Smooth muscle cell (in vitro differentiated cells): ENCODE measurements around the gene TMC1. TPM values are rescaled to one million over a fixed set of nuclear protein-coding genes. Genes with fewer than 3 reads are reported as not detected.

Experiments
- DNase-seq: peaks from one replicate; lab custom pipeline; 2025; ENCODE audit not compliant: unreplicated experiment; lab: John Stamatoyannopoulos, UW
- H2AFZ ChIP-seq: fragments of 200-600 bp; sonication (generic); 2 replicates; pipeline ENCODE4 v1.6.0; 2016; ENCODE audit warnings: antibody characterized with exemption, low read depth, mild to moderate bottlenecking
- H3F3A ChIP-seq: fragments of 200-600 bp; sonication (generic); 2 replicates; pipeline ENCODE4 v1.6.0; 2017; ENCODE audit warnings: antibody characterized with exemption, low read depth
- H3K27ac ChIP-seq: fragments of 200-600 bp; sonication (generic); 2 replicates; pipeline ENCODE4 v1.5.1; 2016; ENCODE audit warnings: low read depth, mild to moderate bottlenecking
- H3K27me3 ChIP-seq: fragments of 200-600 bp; sonication (generic); 2 replicates; pipeline ENCODE4 v1.6.1; 2016; ENCODE audit warnings: low read depth, mild to moderate bottlenecking
- H3K36me3 ChIP-seq: fragments of 200-600 bp; sonication (generic); 2 replicates; pipeline ENCODE4 v1.5.1; 2016; ENCODE audit warnings: low read depth
- H3K4me1 ChIP-seq: fragments of 200-600 bp; sonication (generic); 2 replicates; pipeline ENCODE4 v1.5.1; 2016; ENCODE audit warnings: low read depth
- H3K4me2 ChIP-seq: fragments of 200-600 bp; sonication (generic); 2 replicates; pipeline ENCODE4 v1.6.0; 2016; ENCODE audit warnings: mild to moderate bottlenecking
- H3K4me3 ChIP-seq: fragments of 200-600 bp; sonication (generic); 2 replicates; pipeline ENCODE4 v1.5.1; 2016; ENCODE audit warnings: mild to moderate bottlenecking
- H3K79me2 ChIP-seq: fragments of 200-600 bp; sonication (generic); 2 replicates; pipeline ENCODE4 v1.6.0; 2016; ENCODE audit warnings: low read depth, mild to moderate bottlenecking
- H3K9ac ChIP-seq: fragments of 200-600 bp; sonication (generic); 2 replicates; pipeline ENCODE4 v1.6.0; 2016; ENCODE audit warnings: low read depth
- H3K9me3 ChIP-seq: fragments of 200-600 bp; sonication (generic); replicated peaks from 2 replicates; pipeline ENCODE4 v1.5.1; 2016; ENCODE audit warnings: low read depth
- H4K20me1 ChIP-seq: fragments of 200-600 bp; sonication (generic); 2 replicates; pipeline ENCODE4 v1.6.0; 2016; ENCODE audit warnings: low read depth
- WGBS: methylation state at CpG from one replicate; pipeline ENCODE4 v1.1.7; 2016; ENCODE audit warnings: low lambda C conversion rate; 5-methylcytosine and 5-hydroxymethylcytosine counted together
- polyA plus RNA-seq: library from polyadenylated mRNA; unstranded; fragments of >200 nt; fragmentation: Nextera tagmentation; extraction: Ambion mirVana; gene quantifications from 2 replicates; pipeline ENCODE4 v1.2.1, GENCODE V29; 2016
- total RNA-seq: library from RNA; depleted of rRNA; stranded (reverse); fragments of >200 nt; gene quantifications from 2 replicates; pipeline ENCODE4 v1.2.3, GENCODE V29; 2014
- TF ChIP-seq, protein P1 (sequence below): fragments of 200-600 bp; sonication (generic); IDR thresholded peaks from 2 replicates; pipeline ENCODE4 v1.5.1; 2017; ENCODE audit warnings: borderline replicate concordance, mild to moderate bottlenecking, antibody characterized with exemption; ENCODE audit not compliant: insufficient read depth, poor library complexity, severe bottlenecking

TMC1 gene
- total and polyA plus RNA-seq, 2 experiments from 2014 or later, result not detected

DNA sequence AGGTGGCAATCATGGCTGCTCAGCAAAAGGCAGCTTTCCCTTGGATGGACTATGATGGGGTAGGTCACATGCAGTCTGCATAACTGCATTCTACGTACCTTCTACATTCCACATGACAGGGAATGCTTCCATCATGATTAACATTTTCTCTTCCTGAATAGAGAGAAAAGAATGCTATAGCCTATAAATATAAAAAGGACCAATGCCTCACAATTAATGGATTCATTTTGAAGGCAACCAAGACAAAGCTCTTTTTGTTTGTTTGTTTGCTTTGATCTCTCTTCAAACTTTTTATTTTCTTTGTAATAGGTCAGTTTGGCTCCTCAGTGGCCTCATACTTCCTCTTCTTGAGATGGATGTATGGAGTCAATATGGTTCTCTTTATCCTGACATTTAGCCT is 230.1 kb downstream of the TMC1 start:
- H3K27ac ChIP-seq, result no peak overlapping the region
- H3K9ac ChIP-seq, result no peak overlapping the region
- DNase-seq, result no peak
- no peak overlapping the region for H3K4me2 ChIP-seq
- H2AFZ ChIP-seq, result no peak overlapping the region
- H4K20me1 ChIP-seq, result no peaks in the 10 kb centered on the region
- no peaks in the 10 kb centered on the region for H3K79me2 ChIP-seq
- H3K4me1 ChIP-seq, result no peaks in the 10 kb centered on the region
- no peaks in the 10 kb centered on the region for H3K27me3 ChIP-seq
- no peak overlapping the region for H3K4me3 ChIP-seq
- WGBS, result 88% methylated on average over 1 of the region's 1 CpG
- no peaks in the 10 kb centered on the region for H3K36me3 ChIP-seq
- no peaks in the 10 kb centered on the region for H3F3A ChIP-seq
- H3K9me3 ChIP-seq, result no peaks in the 10 kb centered on the region
- TF ChIP-seq, protein P1, sequence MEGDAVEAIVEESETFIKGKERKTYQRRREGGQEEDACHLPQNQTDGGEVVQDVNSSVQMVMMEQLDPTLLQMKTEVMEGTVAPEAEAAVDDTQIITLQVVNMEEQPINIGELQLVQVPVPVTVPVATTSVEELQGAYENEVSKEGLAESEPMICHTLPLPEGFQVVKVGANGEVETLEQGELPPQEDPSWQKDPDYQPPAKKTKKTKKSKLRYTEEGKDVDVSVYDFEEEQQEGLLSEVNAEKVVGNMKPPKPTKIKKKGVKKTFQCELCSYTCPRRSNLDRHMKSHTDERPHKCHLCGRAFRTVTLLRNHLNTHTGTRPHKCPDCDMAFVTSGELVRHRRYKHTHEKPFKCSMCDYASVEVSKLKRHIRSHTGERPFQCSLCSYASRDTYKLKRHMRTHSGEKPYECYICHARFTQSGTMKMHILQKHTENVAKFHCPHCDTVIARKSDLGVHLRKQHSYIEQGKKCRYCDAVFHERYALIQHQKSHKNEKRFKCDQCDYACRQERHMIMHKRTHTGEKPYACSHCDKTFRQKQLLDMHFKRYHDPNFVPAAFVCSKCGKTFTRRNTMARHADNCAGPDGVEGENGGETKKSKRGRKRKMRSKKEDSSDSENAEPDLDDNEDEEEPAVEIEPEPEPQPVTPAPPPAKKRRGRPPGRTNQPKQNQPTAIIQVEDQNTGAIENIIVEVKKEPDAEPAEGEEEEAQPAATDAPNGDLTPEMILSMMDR, result no peak

DNA sequence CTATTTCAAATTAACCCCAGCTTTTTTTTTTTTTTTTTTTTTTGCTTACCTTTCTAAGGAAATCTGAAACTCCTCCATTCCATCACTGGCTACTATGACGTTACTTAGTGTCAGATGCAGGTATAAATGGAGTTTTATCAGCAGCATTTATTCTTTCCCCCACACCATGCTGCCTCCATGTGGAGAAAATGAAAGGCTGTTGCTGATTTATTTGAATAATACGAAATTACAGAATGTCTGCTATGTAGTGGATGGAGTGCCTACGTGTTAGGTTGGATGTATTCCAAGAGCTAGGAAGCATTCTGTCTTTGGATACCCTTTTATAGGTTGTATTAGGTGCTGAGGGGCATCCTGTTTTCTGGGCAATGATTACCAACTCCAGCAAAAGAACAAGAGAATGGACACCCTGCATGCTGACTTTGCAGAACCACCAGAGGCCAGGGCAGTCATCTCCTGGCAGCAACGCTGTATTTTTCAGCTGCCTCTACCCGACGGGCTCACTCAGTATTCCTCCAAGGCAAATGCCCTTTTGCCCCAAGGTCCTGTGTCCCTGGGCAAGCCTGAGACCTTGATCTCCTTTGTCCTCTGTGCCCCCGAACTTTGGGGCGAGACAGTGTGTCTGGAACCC is 232.0 kb downstream of the TMC1 start:
- H3K9ac ChIP-seq, result no peak overlapping the region
- no peaks in the 10 kb centered on the region for H3F3A ChIP-seq
- TF ChIP-seq, protein P1, result peak; percentile 43
- WGBS, result 85% methylated on average over 8 of the region's 8 CpGs
- no peaks in the 10 kb centered on the region for H4K20me1 ChIP-seq
- H3K27me3 ChIP-seq, result no peaks in the 10 kb centered on the region
- no peaks in the 10 kb centered on the region for H3K36me3 ChIP-seq
- no peak for DNase-seq
- no peak overlapping the region for H2AFZ ChIP-seq
- no peaks in the 10 kb centered on the region for H3K79me2 ChIP-seq
- H3K9me3 ChIP-seq, result no peaks in the 10 kb centered on the region
- no peaks in the 10 kb centered on the region for H3K4me1 ChIP-seq
- no peak overlapping the region for H3K4me2 ChIP-seq
- no peak overlapping the region for H3K27ac ChIP-seq
- H3K4me3 ChIP-seq, result no peak overlapping the region

DNA sequence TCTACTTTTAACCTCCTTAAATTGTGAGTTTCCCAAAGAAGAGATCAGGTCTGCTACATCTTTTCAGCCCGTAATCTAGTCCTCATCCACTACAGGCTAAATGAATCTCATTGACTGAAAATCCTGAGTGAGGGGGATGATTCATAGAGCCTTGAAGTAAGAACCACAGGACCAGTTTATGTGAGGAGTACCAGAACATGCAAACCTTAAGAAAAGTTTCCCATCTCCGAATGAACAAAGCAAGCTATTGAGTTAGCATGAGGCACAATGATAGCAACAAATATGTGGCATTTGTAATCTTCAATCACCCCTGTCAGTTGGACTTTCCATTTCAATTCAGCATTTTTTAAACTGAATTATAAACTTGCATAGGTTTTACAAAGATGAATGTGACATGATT is 234.4 kb downstream of the TMC1 start:
- H3K36me3 ChIP-seq, result no peaks in the 10 kb centered on the region
- no peaks in the 10 kb centered on the region for H3K9me3 ChIP-seq
- WGBS, result 91% methylated on average over 2 of the region's 2 CpGs
- no peak for DNase-seq
- H3K9ac ChIP-seq, result no peak overlapping the region
- no peak overlapping the region for H2AFZ ChIP-seq
- H3K4me3 ChIP-seq, result no peak overlapping the region
- H3K79me2 ChIP-seq, result no peaks in the 10 kb centered on the region
- no peaks in the 10 kb centered on the region for H3F3A ChIP-seq
- H3K27ac ChIP-seq, result no peak overlapping the region
- H3K4me1 ChIP-seq, result no peaks in the 10 kb centered on the region
- H3K27me3 ChIP-seq, result peaks cover 8% of the 10 kb centered on the region
- H4K20me1 ChIP-seq, result no peaks in the 10 kb centered on the region
- TF ChIP-seq, protein P1, result no peak
- no peak overlapping the region for H3K4me2 ChIP-seq

DNA sequence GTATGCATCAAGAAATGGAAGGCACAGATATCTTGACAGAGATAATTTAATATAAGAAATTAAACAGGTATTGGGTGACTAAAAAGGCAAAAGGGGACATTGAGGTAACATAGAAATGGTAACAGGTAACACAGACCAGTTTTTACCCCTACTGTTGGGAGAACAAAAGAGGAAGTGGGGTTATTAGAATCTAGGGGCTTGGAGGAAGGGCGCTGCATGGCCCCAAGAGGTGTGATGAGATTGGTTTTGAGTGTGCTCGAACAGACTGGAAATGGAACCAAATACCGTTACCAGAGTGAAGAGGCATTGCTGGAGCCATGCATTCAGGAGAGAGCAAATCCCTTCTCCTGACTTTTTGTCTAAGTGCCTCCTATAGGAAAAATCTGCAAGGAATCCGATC is 237.5 kb downstream of the TMC1 start:
- DNase-seq, result no peak
- H4K20me1 ChIP-seq, result no peaks in the 10 kb centered on the region
- no peak overlapping the region for H3K4me2 ChIP-seq
- no peak overlapping the region for H3K9ac ChIP-seq
- H3K79me2 ChIP-seq, result no peaks in the 10 kb centered on the region
- no peaks in the 10 kb centered on the region for H3K36me3 ChIP-seq
- no peaks in the 10 kb centered on the region for H3F3A ChIP-seq
- H3K9me3 ChIP-seq, result no peaks in the 10 kb centered on the region
- 86% methylated on average over 4 of the region's 4 CpGs for WGBS
- no peaks in the 10 kb centered on the region for H3K4me1 ChIP-seq
- H3K4me3 ChIP-seq, result no peak overlapping the region
- no peak overlapping the region for H3K27ac ChIP-seq
- TF ChIP-seq, protein P1, result no peak
- peaks cover 11% of the 10 kb centered on the region for H3K27me3 ChIP-seq
- H2AFZ ChIP-seq, result no peak overlapping the region
